Heart right ventricle (tissue), 16 donors: ENCODE results near the gene APMAP. TPM values are rescaled to one million over a fixed set of nuclear protein-coding genes. Genes with fewer than 3 reads are reported as not detected.

Source experiments
- ATAC-seq, 8 donors: fragments of 200-7000 bp; cut with Tn5 transposase; one replicate each; pipeline ENCODE4 v1.9.1; 2020; ENCODE audit warnings: mild to moderate bottlenecking in 8 of 8, moderate library complexity in 8 of 8, moderate number of reproducible peaks in 1 of 8
- DNase-seq, 2 donors: peaks; one replicate each; pipeline ENCODE4 v3.0.0-alpha.2; 2020
- H3K27ac ChIP-seq, 10 donors: fragments of 200-600 bp; sonication (generic) in 2 of 10; one replicate each; pipeline versions ENCODE4 v1.5.0 to v1.8.0; 2020 to 2022; ENCODE audit warnings: mild to moderate bottlenecking in 3 of 10
- H3K27me3 ChIP-seq, 7 donors: fragments of 200-600 bp; one replicate each; pipeline ENCODE4 v1.8.0; 2021 to 2022; ENCODE audit warnings: mild to moderate bottlenecking in 2 of 7
- H3K36me3 ChIP-seq, 9 donors: fragments of 200-600 bp; sonication (generic) in 1 of 9; one replicate each; pipeline versions ENCODE4 v1.5.0 to v1.8.0; 2020 to 2022; ENCODE audit warnings: mild to moderate bottlenecking in 2 of 9
- H3K4me1 ChIP-seq, 9 donors: fragments of 200-600 bp; sonication (generic) in 1 of 9; one replicate each; pipeline versions ENCODE4 v1.5.0 to v1.8.0; 2020 to 2022; ENCODE audit warnings: mild to moderate bottlenecking in 4 of 9
- H3K4me3 ChIP-seq, 10 donors: fragments of 200-600 bp; sonication (generic) in 2 of 10; one replicate each; pipeline versions ENCODE4 v1.5.0 to v1.8.0; 2020 to 2022; ENCODE audit warnings: mild to moderate bottlenecking in 7 of 10, moderate library complexity in 2 of 10
- H3K9me3 ChIP-seq, 11 donors: fragments of 200-600 bp in 10 of 11; sonication (generic) in 2 of 11; one replicate each; pipeline versions ENCODE4 v1.5.0 to v1.8.0; 2013 to 2022; ENCODE audit warnings: mild to moderate bottlenecking in 2 of 11, control low read depth in 1 of 11, moderate library complexity in 1 of 11
- WGBS, 2 donors: extraction: QIAGEN DNeasy Blood & Tissue Kit; methylation state at CpG; one replicate each; pipeline ENCODE4 v1.1.7; 2013; ENCODE audit warnings: inconsistent platforms in 1 of 2; 5-methylcytosine and 5-hydroxymethylcytosine counted together
- intact Hi-C, 10 donors: fragments of 100-400 bp; cut with DNase I; formaldehyde crosslinking; loops; one replicate each; pipeline versions ENCODE4 v1.11.1 to v1.14.2; 2022
- polyA plus RNA-seq, 2 donors: library from polyadenylated mRNA; stranded (reverse); fragments of 200-250 nt; gene quantifications; one replicate each; pipeline ENCODE4 v1.2.3, GENCODE V29; 2013
- total RNA-seq, 10 donors: library from RNA; stranded (reverse); fragmentation: NEBNext Ultra II Directional in 3 of 10; extraction: Animal tissue kit (Norgen Biotek cat#: 25700) in 3 of 10; gene quantifications; one replicate each; pipeline versions ENCODE4 v1.2.1 to v1.2.4, GENCODE V29; 2021 to 2023
- TF ChIP-seq, protein P1 (sequence below), 9 donors: fragments of 200-600 bp; sonication (generic) in 2 of 9; IDR thresholded peaks; one replicate each; pipeline versions ENCODE4 v1.5.0 to v1.8.0; 2021 to 2022; ENCODE audit warnings: antibody characterized with exemption in 9 of 9, mild to moderate bottlenecking in 5 of 9, moderate library complexity in 1 of 9
- donor health status: Arrhythmogenic right ventricular cardiomyopathy.
- donor health status: ischemic (EF 13 %, LVEDD 7.1; RV severe dilation, severe dysfunction).
- donor health status: healthy with polysubstance abuse.
- donor health status: DM: no; HTN: yes; CAD: no.
- donor health status: DM: no; HTN: no; CAD: no.
- donor health status: ischemic (EF 25% LVEDD 6.9; RV normal size, moderate dysfunction).
- donor health status: ischemic (EF 25% LVEDD 5.7; RV mildly dilated, moderate dysfunction).
- donor health status: healthy.
- donor health status: DM: yes; HTN: yes; CAD: no.
- donor health status: Ischemic cardiomyopathy.
- donor health status: ischemic (EF 35%, LVEDD 5.7; RV mildly dilated, moderate dysfunction).
- donor health status: nonischemic (EF 11% LVEDD 7.7; RV severe dilation, severe dysfunction).
- donor health status: DM: yes; HTN: yes; CAD: no.
- donor health status: PGD.
- donor health status: ischemic (EF 29% LVEDD 5.4; RV normal size, mild dysfunction).
- donor health status: nonischemic (EF 23%, LVEDD 6.1; RV moderate dilation, normal function).

APMAP gene
- total and polyA plus RNA-seq, 12 donors, result 15.3 to 48.5 (median 33.1) TPM

DNA sequence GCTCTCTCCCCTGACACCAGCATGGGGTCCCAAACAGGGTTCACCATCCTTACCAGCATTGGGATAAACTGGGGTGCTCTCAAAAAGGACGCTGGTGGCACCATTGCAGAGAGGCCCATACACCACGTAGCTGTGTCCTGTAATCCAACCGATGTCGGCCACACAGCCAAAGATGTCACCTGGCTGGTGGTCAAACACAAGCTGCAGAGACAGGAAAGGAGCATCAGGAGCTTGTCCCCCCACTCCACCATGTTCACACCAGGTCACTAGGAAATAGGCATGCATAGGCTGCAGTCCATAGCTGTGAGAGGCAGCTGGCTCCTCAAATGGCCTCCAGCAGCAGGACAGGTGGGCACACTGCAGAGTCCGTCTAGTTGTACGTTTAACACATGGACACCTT is 28.8 kb upstream of the APMAP start:
- TF ChIP-seq, protein P1, sequence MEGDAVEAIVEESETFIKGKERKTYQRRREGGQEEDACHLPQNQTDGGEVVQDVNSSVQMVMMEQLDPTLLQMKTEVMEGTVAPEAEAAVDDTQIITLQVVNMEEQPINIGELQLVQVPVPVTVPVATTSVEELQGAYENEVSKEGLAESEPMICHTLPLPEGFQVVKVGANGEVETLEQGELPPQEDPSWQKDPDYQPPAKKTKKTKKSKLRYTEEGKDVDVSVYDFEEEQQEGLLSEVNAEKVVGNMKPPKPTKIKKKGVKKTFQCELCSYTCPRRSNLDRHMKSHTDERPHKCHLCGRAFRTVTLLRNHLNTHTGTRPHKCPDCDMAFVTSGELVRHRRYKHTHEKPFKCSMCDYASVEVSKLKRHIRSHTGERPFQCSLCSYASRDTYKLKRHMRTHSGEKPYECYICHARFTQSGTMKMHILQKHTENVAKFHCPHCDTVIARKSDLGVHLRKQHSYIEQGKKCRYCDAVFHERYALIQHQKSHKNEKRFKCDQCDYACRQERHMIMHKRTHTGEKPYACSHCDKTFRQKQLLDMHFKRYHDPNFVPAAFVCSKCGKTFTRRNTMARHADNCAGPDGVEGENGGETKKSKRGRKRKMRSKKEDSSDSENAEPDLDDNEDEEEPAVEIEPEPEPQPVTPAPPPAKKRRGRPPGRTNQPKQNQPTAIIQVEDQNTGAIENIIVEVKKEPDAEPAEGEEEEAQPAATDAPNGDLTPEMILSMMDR (IDR thresholded peaks at IDR 0.05), result no peak
- Histone ChIP-seq H3K4me1 (peaks cover 0 to 63% (median 28%) of the 10 kb centered on the region in 9 donors), H3K36me3 (peaks cover 0 to 73% (median 23%) of the 10 kb centered on the region in 9 donors), H3K27me3 (no peaks in the 10 kb centered on the region), H3K9me3 (no peaks in the 10 kb centered on the region), H3K4me3 (no peak overlapping the region), H3K27ac (peak overlapping the region in 7 of 10 donors; percentile 7 to 58 (median 47))
- intact Hi-C loops, result loop anchor here in 1 of 10 donors (2.0 kb wide), 1 partner anchor 19 kb away; no protein-coding TSS in a partner anchor
- DNase-seq (no peak), ATAC-seq (no peak)
- 88 to 91% methylated on average over 6 of the region's 6 CpGs for WGBS, 2 donors

DNA sequence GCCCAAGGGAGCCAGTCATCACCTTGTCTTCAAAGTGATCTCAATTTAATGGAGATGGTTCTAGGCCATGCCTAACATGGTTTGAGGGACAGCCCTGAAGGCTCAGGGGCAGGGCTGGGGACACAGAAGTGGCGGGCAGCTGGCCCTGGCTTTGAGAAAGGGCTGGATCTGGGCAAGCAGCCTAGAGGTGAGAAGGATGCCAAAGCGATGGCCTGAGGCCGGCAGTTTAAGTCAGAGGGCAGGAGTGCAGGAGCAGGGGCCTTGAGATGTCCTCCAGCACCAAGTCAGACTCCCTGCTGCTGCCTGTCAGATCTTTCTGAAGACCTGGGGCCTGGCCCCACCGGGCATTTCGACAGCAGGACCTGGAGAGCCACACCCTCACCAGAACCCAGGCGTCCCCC is 28.4 kb upstream of the APMAP start:
- intact Hi-C loops, result loop anchor here in 1 of 10 donors (2.0 kb wide), 1 partner anchor 18 kb away; no protein-coding TSS in a partner anchor
- DNase-seq, result peak in 1 of 2 donors; percentile 47

DNA sequence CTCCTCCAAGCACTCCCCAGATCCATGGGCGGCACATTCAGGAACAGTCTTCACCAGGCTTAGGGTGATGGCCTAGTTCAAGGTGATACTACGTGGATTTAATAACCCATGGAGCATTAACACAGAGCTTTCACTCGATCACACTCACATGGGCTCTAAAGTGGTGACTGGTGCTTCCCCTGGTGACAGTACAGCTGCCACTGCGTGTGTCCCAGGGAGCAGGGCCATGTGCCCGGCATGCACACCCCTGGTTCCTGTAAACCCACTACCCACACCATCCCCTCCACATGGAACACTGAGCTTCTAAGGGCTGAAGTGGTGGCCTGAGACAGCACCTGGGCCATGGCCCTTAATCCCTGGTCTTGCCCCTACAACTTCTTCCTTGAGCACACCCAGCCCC is 27.8 kb upstream of the APMAP start:
- Histone ChIP-seq H3K4me3 (no peak overlapping the region), H3K9me3 (no peaks in the 10 kb centered on the region), H3K27ac (peak overlapping the region in 4 of 10 donors; percentile 7 to 48 (median 30)), H3K27me3 (no peaks in the 10 kb centered on the region), H3K36me3 (peaks cover 0 to 80% (median 24%) of the 10 kb centered on the region in 9 donors), H3K4me1 (peaks cover 0 to 53% (median 21%) of the 10 kb centered on the region in 9 donors)
- intact Hi-C loops, result loop anchor here in 1 of 10 donors (2.0 kb wide), 1 partner anchor 18 kb away; no protein-coding TSS in a partner anchor
- TF ChIP-seq, protein P1 (IDR thresholded peaks at IDR 0.05), result no peak
- WGBS, 2 donors, result 93 to 96% methylated on average over 5 of the region's 5 CpGs
- DNase-seq, result no peak
- peak in 1 of 8 donors; percentile 8 for ATAC-seq

More for the DNA sequence above, 28.4 kb upstream of the APMAP start:
- Histone ChIP-seq H3K9me3 (no peaks in the 10 kb centered on the region), H3K4me3 (no peak overlapping the region), H3K36me3 (peaks cover 0 to 78% (median 24%) of the 10 kb centered on the region in 9 donors), H3K4me1 (peaks cover 0 to 59% (median 24%) of the 10 kb centered on the region in 9 donors), H3K27ac (peak overlapping the region in 7 of 10 donors; percentile 7 to 58 (median 47)), H3K27me3 (no peaks in the 10 kb centered on the region)
- 53 to 68% methylated on average over 6 of the region's 6 CpGs for WGBS, 2 donors
- TF ChIP-seq, protein P1 (IDR thresholded peaks at IDR 0.05), result no peak
- peak in 7 of 8 donors; percentile 44 to 78 (median 69) for ATAC-seq

DNA sequence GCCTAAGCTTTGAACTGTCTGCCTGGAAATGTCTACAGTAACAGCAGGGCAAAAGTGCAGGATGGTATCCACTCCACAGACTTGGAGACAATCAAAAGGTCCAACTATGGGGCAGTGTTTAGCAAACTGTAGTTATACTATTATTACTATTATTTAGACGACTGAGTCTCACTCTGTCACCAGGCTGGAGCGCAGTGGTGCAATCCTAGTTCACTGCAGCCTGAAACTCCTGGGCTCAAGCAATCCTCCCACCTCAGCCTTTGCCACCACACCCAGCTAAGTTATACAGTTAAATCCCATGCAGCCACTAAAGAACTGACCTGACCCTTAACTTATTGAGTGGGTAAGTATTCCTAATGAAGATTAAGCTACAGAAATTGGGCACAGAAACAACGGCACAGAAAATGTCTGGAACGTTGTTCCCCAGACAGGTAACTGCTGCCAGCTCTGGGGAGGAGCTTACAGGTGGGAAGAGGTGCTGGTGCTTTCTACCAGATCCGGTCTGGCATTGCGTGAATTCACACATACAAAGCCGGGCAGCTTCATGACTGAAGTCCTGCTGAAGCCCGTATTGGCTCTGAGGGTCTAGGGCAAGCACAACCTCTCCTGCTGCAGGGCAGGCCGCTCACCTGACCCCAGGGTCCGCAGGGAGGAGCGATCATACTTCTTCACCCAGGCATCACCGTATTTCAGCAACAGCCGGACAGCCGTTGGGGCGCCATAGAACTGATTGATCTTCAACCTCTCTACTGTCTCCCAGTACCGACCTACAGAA is 27.0 kb upstream of the APMAP start:
- Histone ChIP-seq H3K27ac (no peak overlapping the region), H3K9me3 (no peaks in the 10 kb centered on the region), H3K27me3 (no peaks in the 10 kb centered on the region), H3K4me1 (peaks cover 0 to 46% (median 17%) of the 10 kb centered on the region in 9 donors), H3K36me3 (peaks cover 0 to 85% (median 29%) of the 10 kb centered on the region in 9 donors), H3K4me3 (no peak overlapping the region)
- intact Hi-C loops, result loop anchor here in 1 of 10 donors (2.0 kb wide), 1 partner anchor 17 kb away; no protein-coding TSS in a partner anchor
- TF ChIP-seq, protein P1 (IDR thresholded peaks at IDR 0.05), result no peak
- WGBS, 2 donors, result 83 to 94% methylated on average over 16 of the region's 16 CpGs
- DNase-seq (no peak), ATAC-seq (no peak)
